H1 (cell line): ENCODE results near the gene SYT2. TPM values are rescaled to one million over a fixed set of nuclear protein-coding genes. Genes with fewer than 3 reads are reported as not detected.

Experiments used
- CTCF ChIA-PET: fragments of 300-600 bp; sonication (Branson Sonifier 250); formaldehyde crosslinking; loops from one replicate; lab custom pipeline; 2021; ENCODE audit not compliant: partially characterized antibody; lab: Charles Lee
- POLR2A ChIA-PET: fragments of 300-600 bp; sonication (Branson Sonifier 250); formaldehyde crosslinking; loops from one replicate; lab custom pipeline; 2021; ENCODE audit warnings: inconsistent platforms; ENCODE audit not compliant: partially characterized antibody; lab: Charles Lee
- DNase-seq, 2 experiments: peaks; one replicate each; pipeline versions ENCODE4 v3.0.0 to v3.0.0-alpha.2; 2010 to 2022; ENCODE audit warnings: low spot score in 2 of 2, low read depth in 1 of 2, mixed read lengths in 1 of 2
- FAIRE-seq: peaks from 2 replicates; lab custom pipeline; 2011; peaks lifted over from hg19 to GRCh38; lab: Jason Lieb, UNC
- H2AFZ ChIP-seq: 2 replicates; pipeline ENCODE4 v1.8.1; 2012; ENCODE audit warnings: low read length, inconsistent platforms
- H2AK5ac ChIP-seq: 2 replicates; pipeline ENCODE4 v1.6.1; 2013; ENCODE audit warnings: low read depth, low read length
- H2BK120ac ChIP-seq: replicated peaks from 2 replicates; pipeline ENCODE3; 2013; ENCODE audit warnings: low read depth, low read length, inconsistent platforms
- H2BK12ac ChIP-seq: 2 replicates; pipeline ENCODE4 v1.6.1; 2013; ENCODE audit warnings: low read depth, low read length
- H2BK15ac ChIP-seq: 2 replicates; pipeline ENCODE4 v1.6.1; 2013; ENCODE audit warnings: low read length
- H2BK20ac ChIP-seq: 2 replicates; pipeline ENCODE4 v1.6.1; 2013; ENCODE audit warnings: low read length
- H2BK5ac ChIP-seq: 2 replicates; pipeline ENCODE4 v1.6.1; 2013; ENCODE audit warnings: low read depth, low read length
- H3K14ac ChIP-seq: 2 replicates; pipeline ENCODE4 v1.6.1; 2013; ENCODE audit warnings: inconsistent platforms; ENCODE audit not compliant: insufficient read length
- H3K18ac ChIP-seq: 2 replicates; pipeline ENCODE4 v1.6.1; 2013; ENCODE audit warnings: low read length; ENCODE audit errors: extremely low read depth
- H3K23ac ChIP-seq: 2 replicates; pipeline ENCODE4 v1.6.1; 2013; ENCODE audit warnings: inconsistent platforms; ENCODE audit not compliant: insufficient read length
- H3K23me2 ChIP-seq: 2 replicates; pipeline ENCODE4 v1.6.1; 2013; ENCODE audit warnings: low read depth, low read length
- H3K27ac ChIP-seq: 2 replicates; pipeline ENCODE4 v1.6.1; 2011; ENCODE audit warnings: low read depth, low read length, inconsistent platforms
- H3K27me3 ChIP-seq, 4 experiments: replicated peaks in 1 of 4; 1 replicate in 1 of 4; 2 replicates in 3 of 4; pipeline versions ENCODE4 v1.6.1 to v1.8.1; 2011 to 2013; ENCODE audit warnings: low read length in 3 of 4, mild to moderate bottlenecking in 3 of 4, inconsistent platforms in 2 of 4, mixed read lengths in 2 of 4, moderate library complexity in 1 of 4; ENCODE audit not compliant: control insufficient read depth in 3 of 4, insufficient read depth in 3 of 4; ENCODE audit errors: extremely low read depth in 1 of 4
- H3K36me3 ChIP-seq, 4 experiments: 2 replicates each; pipeline versions ENCODE4 v1.6.1 to v1.8.1; 2011 to 2013; ENCODE audit warnings: mild to moderate bottlenecking in 4 of 4, low read length in 3 of 4, moderate library complexity in 2 of 4, control low read depth in 1 of 4, inconsistent platforms in 1 of 4; ENCODE audit not compliant: insufficient read depth in 4 of 4, control insufficient read depth in 2 of 4
- H3K4ac ChIP-seq: replicated peaks from 2 replicates; pipeline ENCODE3; 2013; ENCODE audit warnings: low read length, low read depth, mixed read lengths, inconsistent platforms; ENCODE audit not compliant: insufficient read length
- H3K4me1 ChIP-seq, 4 experiments: replicated peaks in 1 of 4; 1 replicate in 1 of 4; 2 replicates in 3 of 4; pipeline versions ENCODE4 v1.6.1 to v1.8.1; 2011 to 2013; ENCODE audit warnings: low read length in 3 of 4, inconsistent platforms in 2 of 4, mixed read lengths in 1 of 4; ENCODE audit not compliant: insufficient read depth in 4 of 4, control insufficient read depth in 3 of 4
- H3K4me2 ChIP-seq, 2 experiments: 2 replicates each; pipeline versions ENCODE4 v1.6.1 to v1.8.1; 2011 to 2013; ENCODE audit warnings: low read depth in 2 of 2, low read length in 2 of 2, control low read depth in 1 of 2, inconsistent platforms in 1 of 2, mild to moderate bottlenecking in 1 of 2; ENCODE audit not compliant: insufficient read depth in 1 of 2
- H3K4me3 ChIP-seq, 4 experiments: fragments of 200-600, 300-600 bp in 1 of 4; sonication (generic), shearing (Covaris generic), sonication (Bioruptor Twin) in 1 of 4; 2 replicates each; pipeline versions ENCODE4 v1.5.1 to v1.8.1; 2011 to 2016; ENCODE audit warnings: low read length in 4 of 4, low read depth in 3 of 4, control low read depth in 2 of 4, inconsistent platforms in 2 of 4, mild to moderate bottlenecking in 2 of 4, mixed read lengths in 1 of 4, moderate library complexity in 1 of 4; ENCODE audit not compliant: insufficient read depth in 2 of 4; ENCODE audit errors: extremely low read depth in 1 of 4
- H3K56ac ChIP-seq: replicated peaks from 2 replicates; pipeline ENCODE3; 2013; ENCODE audit warnings: low read depth, mild to moderate bottlenecking, mixed read lengths, low read length, inconsistent platforms; ENCODE audit not compliant: insufficient read length
- H3K79me1 ChIP-seq: 2 replicates; pipeline ENCODE4 v1.6.1; 2013; ENCODE audit warnings: low read depth, low read length, control low read depth
- H3K79me2 ChIP-seq, 2 experiments: 2 replicates each; pipeline versions ENCODE4 v1.6.1 to v1.8.1; 2012 to 2013; ENCODE audit warnings: low read length in 2 of 2, mild to moderate bottlenecking in 2 of 2, inconsistent platforms in 1 of 2; ENCODE audit not compliant: insufficient read depth in 2 of 2, control insufficient read depth in 1 of 2
- H3K9ac ChIP-seq, 4 experiments: replicated peaks in 1 of 4; 1 replicate in 1 of 4; 2 replicates in 3 of 4; pipeline versions ENCODE4 v1.6.1 to v1.8.1; 2011 to 2013; ENCODE audit warnings: low read depth in 3 of 4, low read length in 3 of 4, control low read depth in 2 of 4, mild to moderate bottlenecking in 2 of 4, moderate library complexity in 2 of 4, inconsistent platforms in 1 of 4; ENCODE audit errors: extremely low read depth in 1 of 4
- H3K9me3 ChIP-seq, 2 experiments: 2 replicates each; pipeline versions ENCODE4 v1.6.1 to v1.8.1; 2012 to 2013; ENCODE audit warnings: mild to moderate bottlenecking in 2 of 2, moderate library complexity in 2 of 2, control low read depth in 1 of 2, inconsistent platforms in 1 of 2, low read depth in 1 of 2, low read length in 1 of 2, mixed read lengths in 1 of 2; ENCODE audit not compliant: insufficient read depth in 2 of 2
- H4K20me1 ChIP-seq, 2 experiments: replicated peaks in 1 of 2; 2 replicates each; pipeline versions ENCODE3 to v1.8.1; 2011 to 2013; ENCODE audit warnings: inconsistent platforms in 2 of 2, low read length in 2 of 2, mild to moderate bottlenecking in 1 of 2; ENCODE audit not compliant: insufficient read depth in 2 of 2, control insufficient read depth in 1 of 2
- H4K5ac ChIP-seq: 2 replicates; pipeline ENCODE4 v1.6.1; 2013; ENCODE audit warnings: low read length, low read depth, mixed read lengths, inconsistent platforms; ENCODE audit not compliant: insufficient read length
- H4K8ac ChIP-seq: 2 replicates; pipeline ENCODE4 v1.8.0; 2013; ENCODE audit warnings: mild to moderate bottlenecking, moderate library complexity, low read length, inconsistent platforms; ENCODE audit not compliant: insufficient read depth; ENCODE audit errors: extremely low read depth
- H4K91ac ChIP-seq: replicated peaks from 2 replicates; pipeline ENCODE3; 2013; ENCODE audit warnings: low read length, mixed read lengths, inconsistent platforms; ENCODE audit not compliant: insufficient read length
- BACH1 ChIP-seq: IDR thresholded peaks from 2 replicates; pipeline ENCODE4 v1.6.1; 2012; ENCODE audit warnings: low read length, improper control_type of control experiment
- CHD2 ChIP-seq: IDR thresholded peaks from 2 replicates; pipeline ENCODE4 v1.6.1; 2012; ENCODE audit warnings: low read length, improper control_type of control experiment
- EP300 ChIP-seq, 2 experiments: IDR thresholded peaks; 1 replicate in 1 of 2; 2 replicates in 1 of 2; pipeline ENCODE4 v1.6.1; 2011 to 2012; ENCODE audit warnings: low read depth in 2 of 2, low read length in 2 of 2, mild to moderate bottlenecking in 2 of 2, borderline replicate concordance in 1 of 2, inconsistent platforms in 1 of 2, moderate library complexity in 1 of 2
- GABPA ChIP-seq: IDR thresholded peaks from 2 replicates; pipeline ENCODE4 v1.6.1; 2011; ENCODE audit warnings: mild to moderate bottlenecking, low read length, moderate library complexity, borderline replicate concordance; ENCODE audit not compliant: insufficient read depth
- JUN ChIP-seq: IDR thresholded peaks from 2 replicates; pipeline ENCODE4 v1.6.1; 2011; ENCODE audit warnings: low read depth, mild to moderate bottlenecking, improper control_type of control experiment, low read length
- NRF1 ChIP-seq: IDR thresholded peaks from 2 replicates; pipeline ENCODE4 v1.6.1; 2011; ENCODE audit warnings: mild to moderate bottlenecking, low read depth, low read length, improper control_type of control experiment
- SP4 ChIP-seq: IDR thresholded peaks from 2 replicates; pipeline ENCODE4 v1.6.1; 2012; ENCODE audit warnings: low read length, inconsistent platforms
- SRF ChIP-seq: IDR thresholded peaks from 2 replicates; pipeline ENCODE4 v1.6.1; 2011; ENCODE audit warnings: mild to moderate bottlenecking, low read depth, low read length, moderate library complexity
- TAF1 ChIP-seq: IDR thresholded peaks from 2 replicates; pipeline ENCODE4 v1.6.1; 2011; ENCODE audit warnings: mild to moderate bottlenecking, low read depth, low read length
- TBP ChIP-seq: IDR thresholded peaks from 2 replicates; pipeline ENCODE4 v1.6.1; 2011; ENCODE audit warnings: low read depth, low read length, improper control_type of control experiment
- TEAD4 ChIP-seq: IDR thresholded peaks from 2 replicates; pipeline ENCODE4 v1.6.1; 2012; ENCODE audit warnings: low read depth, low read length, inconsistent platforms, mixed read lengths
- YY1 ChIP-seq: IDR thresholded peaks from 2 replicates; pipeline ENCODE4 v1.6.1; 2011; ENCODE audit warnings: low read depth, mild to moderate bottlenecking, low read length
- WGBS, 2 experiments: shearing (Covaris generic) in 1 of 2; methylation state at CpG; one replicate each; pipeline versions ENCODE4 v1.1.6 to v1.1.7; 2013 to 2015; ENCODE audit warnings: low lambda C conversion rate in 2 of 2, mixed read lengths in 2 of 2, inconsistent platforms in 1 of 2, low coverage in 1 of 2, missing lambda C conversion rate in 1 of 2; ENCODE audit not compliant: insufficient replicate concordance in 2 of 2, insufficient coverage in 1 of 2, insufficient read length in 1 of 2; ENCODE audit errors: extremely low coverage in 1 of 2, missing lambda C conversion rate in 1 of 2; 5-methylcytosine and 5-hydroxymethylcytosine counted together
- polyA plus RNA-seq, 7 experiments: library from polyadenylated mRNA; depleted of rRNA in 3 of 7; stranded (reverse) in 5 of 7; unstranded in 2 of 7; fragments of >200 nt in 5 of 7; fragments of 200-250 nt in 2 of 7; gene quantifications; 1 replicate in 5 of 7; 2 replicates in 1 of 7; 4 replicates in 1 of 7; pipeline versions ENCODE4 v1.2.1 to v1.2.3, GENCODE V29; 2011 to 2013; ENCODE audit warnings: missing spikeins in 2 of 7, mixed read lengths in 2 of 7
- total RNA-seq: library from RNA; stranded (reverse); fragmentation: NEBNext Ultra II Directional; extraction: Animal tissue kit (Norgen Biotek cat#: 25700); gene quantifications from 2 replicates; pipeline ENCODE4 v1.2.1, GENCODE V29; 2021
- TF ChIP-seq, protein P1 (sequence below): IDR thresholded peaks from 2 replicates; pipeline ENCODE4 v1.6.1; 2011; ENCODE audit warnings: low read depth, mild to moderate bottlenecking, low read length; ENCODE audit not compliant: insufficient read depth

SYT2 gene
- total and polyA plus RNA-seq, 2 of the 8 experiments (the other 6 are each of a cell fraction or from before 2014, with no cell fraction given) = 2.8 to 11.0 TPM

DNA sequence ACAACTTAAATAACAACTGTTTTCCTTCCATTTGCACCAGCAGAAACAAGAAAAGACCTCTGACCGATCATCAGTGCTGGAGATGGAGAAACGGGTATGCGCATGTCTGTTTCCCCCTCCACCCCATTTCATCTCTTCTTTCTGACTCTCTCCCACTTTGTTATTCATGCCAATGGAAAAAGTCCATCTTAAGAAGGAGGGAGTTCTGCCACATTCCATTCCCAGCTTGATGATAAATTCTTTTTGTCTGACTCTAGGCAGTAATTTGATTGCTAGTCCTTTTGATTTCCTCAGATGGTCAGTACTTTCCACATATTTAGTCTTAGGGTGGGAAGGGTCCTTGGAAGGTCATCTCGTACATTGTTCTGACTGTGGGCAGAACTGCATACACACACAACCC, 142.5 kb downstream of the SYT2 start:
- no peaks in the 10 kb centered on the region for H4K20me1 ChIP-seq
- no peak overlapping the region for H3K14ac ChIP-seq
- 62% methylated on average over 4 of the region's 4 CpGs; no CpG with 5 or more reads in 1 of the 2 experiments for WGBS, 2 experiments
- H3K36me3 ChIP-seq = no peaks in the 10 kb centered on the region
- H3K18ac ChIP-seq = no peak overlapping the region
- no peak overlapping the region for H3K4ac ChIP-seq
- peaks cover 4 to 25% (median 15%) of the 10 kb centered on the region in 4 experiments; a peak in 6 of 7 replicates for H3K4me1 ChIP-seq
- DNase-seq (peak in 1 of 2 experiments; percentile 56), FAIRE-seq (no peak)
- H3K27ac ChIP-seq = peak overlapping the region; percentile 41; the same call in 1 of the 2 replicates
- H2BK20ac ChIP-seq = no peak overlapping the region
- H3K27me3 ChIP-seq = no peaks in the 10 kb centered on the region
- H2BK12ac ChIP-seq = peak overlapping the region; percentile 41; the same call in 1 of the 2 replicates
- H3K4me2 ChIP-seq = peak overlapping the region; percentile 36 to 60
- H3K9me3 ChIP-seq = no peaks in the 10 kb centered on the region
- H4K8ac ChIP-seq = no peak overlapping the region
- H3K79me2 ChIP-seq = no peaks in the 10 kb centered on the region
- H3K56ac ChIP-seq = no peak overlapping the region
- POLR2A ChIA-PET = interaction anchor here (1.0 to 1.4 kb wide), 5 partner anchors 10 to 63 kb away, joined by 3 to 4 read pairs (median 4); no protein-coding TSS in a partner anchor
- no peak overlapping the region for H4K5ac ChIP-seq
- peak overlapping the region; percentile 42; the same call in 1 of the 2 replicates for H2BK5ac ChIP-seq
- H2BK15ac ChIP-seq = no peak overlapping the region
- no peak overlapping the region for H2BK120ac ChIP-seq
- no peaks in the 10 kb centered on the region for H3K23me2 ChIP-seq
- H3K9ac ChIP-seq = peak overlapping the region in 1 of 4 experiments; percentile 14; a peak in 2 of 7 replicates
- no peak overlapping the region for H3K23ac ChIP-seq
- H2AK5ac ChIP-seq = no peak overlapping the region
- H3K4me3 ChIP-seq = peak overlapping the region in 1 of 4 experiments; percentile 27; a peak in 1 of 8 replicates
- H4K91ac ChIP-seq = no peak overlapping the region
- no peaks in the 10 kb centered on the region for H3K79me1 ChIP-seq
- CTCF ChIA-PET = interaction anchor here (0.7 to 10.1 kb wide), 5 partner anchors 11 to 568 kb away, joined by 3 to 78 read pairs (median 8); no protein-coding TSS in a partner anchor
- H2AFZ ChIP-seq = no peak overlapping the region
- TF ChIP-seq CHD2 (no peak), TEAD4 (peak; percentile 77; the same call in 1 of the 2 replicates), NRF1 (no peak), TAF1 (no peak), EP300 (IDR thresholded peaks at IDR 0.05; ENCODE audit: borderline replicate concordance in 1 of 2, low read depth in 2 of 2, low read length in 2 of 2) (peak in 1 of 2 experiments; percentile 78; a peak in 1 of 3 replicates), TBP (no peak), SP4 (no peak), SRF (no peak), JUN (no peak), YY1 (no peak), BACH1 (no peak), GABPA (no peak)
- TF ChIP-seq, protein P1, sequence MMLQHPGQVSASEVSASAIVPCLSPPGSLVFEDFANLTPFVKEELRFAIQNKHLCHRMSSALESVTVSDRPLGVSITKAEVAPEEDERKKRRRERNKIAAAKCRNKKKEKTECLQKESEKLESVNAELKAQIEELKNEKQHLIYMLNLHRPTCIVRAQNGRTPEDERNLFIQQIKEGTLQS = no peak
